GM23248 (cell line): ENCODE data around the gene OR6X1.

Source experiments
- EZH2 ChIP-seq: fragments of 200-600 bp; sonication (generic); IDR thresholded peaks from 2 replicates; pipeline ENCODE4 v1.6.1; 2018; ENCODE audit warnings: antibody characterized with exemption, mild to moderate bottlenecking; ENCODE audit not compliant: insufficient read depth, poor library complexity, severe bottlenecking
- EZH2phosphoT487 ChIP-seq: fragments of 200-600 bp; sonication (generic); IDR thresholded peaks from 2 replicates; pipeline ENCODE4 v1.6.1; 2018; ENCODE audit warnings: antibody characterized with exemption, moderate library complexity, mild to moderate bottlenecking, low read depth; ENCODE audit not compliant: insufficient read depth

- TF ChIP-seq EZH2 = no peak
- TF ChIP-seq EZH2phosphoT487 = no peak
Measured at GRCh38 chr11:123718469-123718868, 35.8 kb downstream of the OR6X1 start.
